HepG2 (cell line): Measurements from ENCODE around the gene CA10. TPM values are rescaled to one million over a fixed set of nuclear protein-coding genes. Genes with fewer than 3 reads are reported as not detected.

Experiments used
- ATAC-seq: fragments of 200-7000 bp; cut with Tn5 transposase; 3 replicates; pipeline ENCODE4 v1.9.1; 2020; ENCODE audit warnings: mild to moderate bottlenecking, moderate library complexity
- BruUV-seq: library from RNA; stranded (reverse); fragments of 400-500 nt; replicated peaks from 2 replicates; lab custom pipeline; 2021; lab: Mats Ljungman, UMichigan
- CTCF ChIA-PET: fragments of 300-600 bp; formaldehyde crosslinking; extraction: SDS; loops from one replicate; lab custom pipeline; 2021; ENCODE audit warnings: low total read pairs, inconsistent platforms, low intra/inter-chr PET ratio; lab: Yijun Ruan, JAX
- POLR2A ChIA-PET: fragments of 350-600 bp; sonication (Branson Sonifier 250); formaldehyde crosslinking; loops from one replicate; lab custom pipeline; 2020; ENCODE audit warnings: antibody characterized with exemption, inconsistent platforms; lab: Yijun Ruan, JAX
- DNase-seq: peaks from one replicate; pipeline ENCODE4 v3.0.0-alpha.2; 2015; ENCODE audit warnings: low spot score
- FAIRE-seq: peaks from 3 replicates; lab custom pipeline; 2011; peaks lifted over from hg19 to GRCh38; lab: Jason Lieb, UNC
- H2AFZ ChIP-seq: one replicate; pipeline ENCODE4 v1.6.1; 2011; ENCODE audit warnings: low read length, inconsistent platforms
- H3K27ac ChIP-seq: fragments of 300-600 bp; 3 replicates; pipeline ENCODE4 v1.8.0; 2011; ENCODE audit warnings: mixed run types, mild to moderate bottlenecking, mixed read lengths, low read length, inconsistent platforms; ENCODE audit not compliant: insufficient read depth; ENCODE audit errors: extremely low read length
- H3K27me3 ChIP-seq, 2 experiments: fragments of 200-600 bp in 1 of 2; 2 replicates in 1 of 2; 3 replicates in 1 of 2; pipeline versions ENCODE4 v1.6.0 to v1.8.0; 2011; ENCODE audit warnings: low read length in 2 of 2, mild to moderate bottlenecking in 2 of 2, moderate library complexity in 2 of 2, inconsistent platforms in 1 of 2; ENCODE audit not compliant: insufficient read depth in 2 of 2, control insufficient read depth in 1 of 2
- H3K36me3 ChIP-seq, 2 experiments: fragments of 200-600 bp in 1 of 2; replicated peaks in 1 of 2; 2 replicates in 1 of 2; 3 replicates in 1 of 2; pipeline versions ENCODE4 v1.5.1 to v1.8.0; 2011; ENCODE audit warnings: low read length in 2 of 2, inconsistent platforms in 1 of 2; ENCODE audit not compliant: insufficient read depth in 2 of 2, control insufficient read depth in 1 of 2
- H3K4me1 ChIP-seq: 2 replicates; pipeline ENCODE4 v1.5.1; 2012; ENCODE audit warnings: low read length, inconsistent platforms; ENCODE audit not compliant: insufficient read depth
- H3K4me2 ChIP-seq: 2 replicates; pipeline ENCODE4 v1.6.0; 2011; ENCODE audit warnings: low read depth, low read length, inconsistent platforms
- H3K4me3 ChIP-seq, 3 experiments: fragments of 200-600 bp in 1 of 3; sonication (generic), shearing (Covaris generic) in 1 of 3; replicated peaks in 1 of 3; 2 replicates each; pipeline ENCODE4 v1.5.1; 2011 to 2016; ENCODE audit warnings: low read length in 3 of 3, inconsistent platforms in 2 of 3, low read depth in 2 of 3, mild to moderate bottlenecking in 2 of 3, control low read depth in 1 of 3, mixed read lengths in 1 of 3; ENCODE audit not compliant: insufficient read depth in 1 of 3
- H3K79me2 ChIP-seq: one replicate; pipeline ENCODE4 v1.6.1; 2011; ENCODE audit warnings: low read length, inconsistent platforms; ENCODE audit not compliant: insufficient read depth
- H3K9ac ChIP-seq: 2 replicates; pipeline ENCODE4 v1.6.0; 2011; ENCODE audit warnings: mild to moderate bottlenecking, low read depth, low read length, inconsistent platforms; ENCODE audit not compliant: insufficient read depth
- H3K9me3 ChIP-seq: 2 replicates; pipeline ENCODE4 v1.5.1; 2012; ENCODE audit warnings: mild to moderate bottlenecking, low read length
- H4K20me1 ChIP-seq: 2 replicates; pipeline ENCODE4 v1.6.0; 2011; ENCODE audit warnings: inconsistent platforms, mild to moderate bottlenecking, low read length, moderate library complexity; ENCODE audit not compliant: insufficient read depth
- CREM ChIP-seq, 2 experiments: sonication (generic) in 1 of 2; formaldehyde crosslinking in 1 of 2; IDR thresholded peaks; 2 replicates each; pipeline versions ENCODE4 v1.4.0 to v1.6.1; 2016 to 2020; ENCODE audit warnings: antibody characterized with exemption in 1 of 2, mild to moderate bottlenecking in 1 of 2, missing genetic modification reagents in 1 of 2
- FOXP1 ChIP-seq, 2 experiments: fragments of 450-650 bp in 1 of 2; IDR thresholded peaks; 2 replicates each; pipeline ENCODE4 v1.6.1; 2017 to 2018; ENCODE audit warnings: antibody characterized with exemption in 1 of 2
- GTF3A ChIP-seq: sonication (generic); formaldehyde crosslinking; conservative IDR thresholded peaks from 2 replicates; pipeline ENCODE4 v1.4.0; 2020; ENCODE audit warnings: mild to moderate bottlenecking, missing genetic modification reagents
- HNRNPUL1 ChIP-seq: fragments of 200-400 bp; formaldehyde crosslinking; IDR thresholded peaks from 2 replicates; pipeline ENCODE4 v1.6.1; 2017; ENCODE audit warnings: low read depth, mild to moderate bottlenecking, low read length, moderate library complexity
- HOXA9 ChIP-seq: sonication (generic); formaldehyde crosslinking; IDR thresholded peaks from 2 replicates; pipeline ENCODE4 v1.8.1; 2022; ENCODE audit warnings: missing genetic modification reagents, mild to moderate bottlenecking, moderate library complexity, borderline replicate concordance
- RBFOX2 ChIP-seq: fragments of 200-400 bp; formaldehyde crosslinking; IDR thresholded peaks from 2 replicates; pipeline ENCODE4 v1.6.1; 2017; ENCODE audit warnings: low read depth, mild to moderate bottlenecking, low read length
- REXO4 ChIP-seq: sonication (generic); formaldehyde crosslinking; IDR thresholded peaks from 2 replicates; pipeline ENCODE4 v1.8.0; 2022; ENCODE audit warnings: missing genetic modification reagents, mild to moderate bottlenecking, borderline replicate concordance
- SALL1 ChIP-seq: sonication (generic); formaldehyde crosslinking; IDR thresholded peaks from 2 replicates; pipeline ENCODE4 v1.8.0; 2022; ENCODE audit warnings: mild to moderate bottlenecking, missing genetic modification reagents
- SMAD1 ChIP-seq: sonication (generic); formaldehyde crosslinking; IDR thresholded peaks from 2 replicates; pipeline ENCODE4 v1.4.0; 2020; ENCODE audit warnings: missing genetic modification reagents, low read depth, mild to moderate bottlenecking, borderline replicate concordance
- TSC22D2 ChIP-seq: sonication (generic); formaldehyde crosslinking; IDR thresholded peaks from 2 replicates; pipeline ENCODE4 v1.5.1; 2020; ENCODE audit warnings: missing genetic modification reagents, mild to moderate bottlenecking, borderline replicate concordance
- ZBTB8A ChIP-seq: sonication (generic); formaldehyde crosslinking; IDR thresholded peaks from 2 replicates; pipeline ENCODE4 v1.4.0; 2020; ENCODE audit warnings: mild to moderate bottlenecking, low read depth, missing genetic modification reagents, borderline replicate concordance
- WGBS: methylation state at CpG from one replicate; pipeline ENCODE4 v1.1.6; 2017; ENCODE audit warnings: low lambda C conversion rate; 5-methylcytosine and 5-hydroxymethylcytosine counted together
- in situ Hi-C: cut with HindIII; loops from 2 replicates; pipeline ENCODE4 v1.10.0; 2017; ENCODE audit warnings: low pct_unique_long_range_greater_than_20kb; ENCODE audit not compliant: extremely low pct_ligation_motif_present
- intact Hi-C: fragments of 100-400 bp; cut with micrococcal nuclease; formaldehyde crosslinking; loops from one replicate; pipeline ENCODE4 v1.10.0; 2022; ENCODE audit not compliant: unreplicated experiment
- polyA plus RNA-seq, 8 experiments: library from polyadenylated mRNA; depleted of rRNA in 3 of 8; stranded (reverse) in 7 of 8; unstranded in 1 of 8; fragments of >200 nt; fragmentation: Illumina TruSeq in 4 of 8; extraction: Trizol in 4 of 8; gene quantifications; 2 replicates each; pipeline versions ENCODE4 v1.2.1 to v1.2.3, GENCODE V29; 2011 to 2016; ENCODE audit warnings: low read depth in 4 of 8, missing spikeins in 1 of 8, mixed read lengths in 1 of 8; ENCODE audit not compliant: insufficient read depth in 1 of 8
- total RNA-seq, 5 experiments: library from RNA; depleted of rRNA; stranded (reverse); fragments of >200 nt; fragmentation: Illumina TruSeq; extraction: Trizol; gene quantifications; 2 replicates each; pipeline ENCODE4 v1.2.3, GENCODE V29; 2016; ENCODE audit warnings: low read depth in 1 of 5
- TF ChIP-seq, protein P1 (sequence below): IDR thresholded peaks from 2 replicates; pipeline ENCODE4 v1.6.1; 2016; ENCODE audit warnings: low read depth, borderline replicate concordance

The CA10 gene
- total and polyA plus RNA-seq, 2 of the 13 experiments (the other 11 are each of a cell fraction or from before 2014, with no cell fraction given), result not detected

DNA sequence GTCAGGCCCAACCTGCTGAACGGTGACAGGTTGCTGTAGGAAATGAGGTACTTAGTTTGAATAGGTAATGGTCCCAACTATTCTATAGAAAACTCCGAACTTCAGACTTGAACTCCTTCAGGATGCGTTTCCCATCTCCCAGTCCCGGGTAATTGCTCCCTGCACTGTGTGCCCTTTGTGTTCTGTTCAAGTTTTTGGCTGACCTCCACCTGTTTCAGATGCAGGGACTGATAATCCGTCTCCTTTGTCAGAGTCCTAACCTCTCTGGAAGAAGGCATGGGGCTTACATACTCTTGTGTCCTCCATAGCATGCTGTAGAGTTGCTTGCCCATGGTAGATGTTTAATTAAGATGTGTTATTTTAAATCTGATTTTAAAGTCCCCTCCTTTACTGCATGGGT, 547.7 kb downstream of the CA10 start (continued):
- TF ChIP-seq, protein P1, sequence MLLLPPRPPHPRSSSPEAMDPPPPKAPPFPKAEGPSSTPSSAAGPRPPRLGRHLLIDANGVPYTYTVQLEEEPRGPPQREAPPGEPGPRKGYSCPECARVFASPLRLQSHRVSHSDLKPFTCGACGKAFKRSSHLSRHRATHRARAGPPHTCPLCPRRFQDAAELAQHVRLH, result no peak
- TF ChIP-seq SMAD1 (CRISPR knock-in tag) (no peak), CREM (IDR thresholded peaks at IDR 0.05) (no peak), CREM (CRISPR knock-in tag; IDR thresholded peaks at IDR 0.05) (no peak), HOXA9 (no peak), ZBTB8A (CRISPR knock-in tag) (no peak), REXO4 (no peak), GTF3A (CRISPR knock-in tag) (no peak), SALL1 (no peak), RBFOX2 (no peak), HNRNPUL1 (no peak)

DNA sequence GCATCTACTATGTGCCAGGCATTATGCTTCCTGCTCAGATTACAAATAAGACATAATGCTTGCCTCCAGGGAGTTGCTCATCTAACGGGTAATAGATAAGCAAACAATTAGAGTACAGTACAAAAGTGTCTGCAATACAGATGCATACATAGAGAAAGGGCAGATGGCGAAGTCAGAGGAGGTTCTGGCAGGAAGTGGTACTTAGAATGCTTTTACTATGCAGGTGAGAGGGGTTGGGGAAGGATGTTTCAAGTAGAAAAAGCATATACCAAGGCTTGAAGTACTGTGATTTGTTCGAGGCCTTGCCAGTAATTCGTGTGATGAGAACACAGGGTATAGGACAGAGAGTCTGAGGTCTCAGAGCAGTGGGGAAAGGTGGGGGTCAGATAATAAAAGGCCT, 548.4 kb downstream of the CA10 start:
- 9% methylated on average over 4 of the region's 4 CpGs for WGBS
- in situ Hi-C loops, result no loop called here
- CTCF ChIA-PET, result no interaction called here

More for the DNA sequence above, 548.4 kb downstream of the CA10 start:
- TF ChIP-seq FOXP1 (IDR thresholded peaks at IDR 0.05), result no peak
- no peak for TF ChIP-seq FOXP1 (CRISPR knock-in tag; IDR thresholded peaks at IDR 0.05)
- TF ChIP-seq TSC22D2 (CRISPR knock-in tag), result no peak
- no peak for FAIRE-seq
- no peak for DNase-seq
- no peaks in the 10 kb centered on the region for H3K36me3 ChIP-seq
- no peak overlapping the region for H3K4me2 ChIP-seq
- H3K4me3 ChIP-seq, result no peak overlapping the region
- POLR2A ChIA-PET, result no interaction called here
- H4K20me1 ChIP-seq, result no peaks in the 10 kb centered on the region
- no peak overlapping the region for H2AFZ ChIP-seq
- H3K4me1 ChIP-seq, result peaks cover 16% of the 10 kb centered on the region
- BruUV-seq, result no TSS peak
- H3K27ac ChIP-seq, result no peak overlapping the region
- intact Hi-C loops, result no loop called here
- H3K9ac ChIP-seq, result no peak overlapping the region
- no peaks in the 10 kb centered on the region for H3K9me3 ChIP-seq
- peaks cover 0 to 4% of the 10 kb centered on the region in 2 experiments; a peak in 2 of 5 replicates for H3K27me3 ChIP-seq
- no peak for ATAC-seq
- no peaks in the 10 kb centered on the region for H3K79me2 ChIP-seq
